HEK293 (cell line): Measurements from ENCODE around the gene RSPH1.

ENCODE experiments used
- CTCF ChIA-PET: fragments of 350-600 bp; formaldehyde crosslinking; extraction: SDS; loops from one replicate; lab custom pipeline; 2021; ENCODE audit warnings: antibody characterized with exemption; lab: Yijun Ruan, JAX
- POLR2A ChIA-PET: fragments of 300-600 bp; formaldehyde crosslinking; extraction: SDS; loops from one replicate; lab custom pipeline; 2020; ENCODE audit warnings: antibody characterized with exemption, inconsistent platforms; lab: Yijun Ruan, JAX
- H3K27ac ChIP-seq: fragments of 200-500 bp; sonication (Bioruptor generic); 2 replicates; pipeline ENCODE4 v1.5.1; 2014; ENCODE audit warnings: low read depth, low read length, control low read depth, inconsistent platforms; ENCODE audit errors: extremely low read depth
- H3K36me3 ChIP-seq, 2 experiments: fragments of 200-500 bp in 1 of 2; sonication (Bioruptor generic) in 1 of 2; 1 replicate in 1 of 2; 2 replicates in 1 of 2; pipeline ENCODE4 v1.5.1; 2014 to 2017; ENCODE audit warnings: inconsistent platforms in 2 of 2, low read length in 2 of 2; ENCODE audit not compliant: control insufficient read depth in 2 of 2, insufficient read depth in 1 of 2
- H3K4me1 ChIP-seq: fragments of 200-500 bp; sonication (Bioruptor generic); 2 replicates; pipeline ENCODE4 v1.5.1; 2014; ENCODE audit warnings: mild to moderate bottlenecking, low read length, inconsistent platforms; ENCODE audit not compliant: control insufficient read depth, insufficient read depth
- H3K4me3 ChIP-seq: 2 replicates; pipeline ENCODE4 v1.5.1; 2011; ENCODE audit warnings: low read depth, mild to moderate bottlenecking, control low read depth, low read length, moderate library complexity
- H3K9me3 ChIP-seq: fragments of 200-500 bp; sonication (Bioruptor generic); 2 replicates; pipeline ENCODE4 v1.5.1; 2014; ENCODE audit warnings: low read depth, low read length, inconsistent platforms; ENCODE audit not compliant: control insufficient read depth, insufficient read depth
- EGR2 ChIP-seq: fragments of 450-650 bp; formaldehyde crosslinking; IDR thresholded peaks from 2 replicates; pipeline ENCODE4 v1.5.1; 2016; ENCODE audit warnings: low read depth, missing biosample characterization, missing genetic modification characterization
- PRDM1 ChIP-seq: fragments of 450-650 bp; formaldehyde crosslinking; IDR thresholded peaks from 2 replicates; pipeline ENCODE4; 2016; ENCODE audit warnings: missing biosample characterization, missing genetic modification characterization
- TRIM28 ChIP-seq: IDR thresholded peaks from 2 replicates; pipeline ENCODE4 v1.6.1; 2011; ENCODE audit warnings: low read length, control low read depth, borderline replicate concordance
- YY2 ChIP-seq: fragments of 450-650 bp; formaldehyde crosslinking; IDR thresholded peaks from 2 replicates; pipeline ENCODE4 v1.5.1; 2016; ENCODE audit warnings: missing biosample characterization, missing genetic modification characterization
- ZBTB21 ChIP-seq: fragments of 450-650 bp; formaldehyde crosslinking; IDR thresholded peaks from 2 replicates; pipeline ENCODE4 v1.5.1; 2017; ENCODE audit warnings: missing biosample characterization, missing genetic modification characterization
- ZIC2 ChIP-seq: fragments of 450-650 bp; formaldehyde crosslinking; IDR thresholded peaks from 2 replicates; pipeline ENCODE4 v1.5.1; 2016; ENCODE audit warnings: missing biosample characterization, missing genetic modification characterization
- ZNF10 ChIP-seq: fragments of 450-650 bp; formaldehyde crosslinking; IDR thresholded peaks from 2 replicates; pipeline ENCODE4 v1.5.1; 2017; ENCODE audit warnings: missing biosample characterization, missing genetic modification characterization
- ZNF157 ChIP-seq: fragments of 450-650 bp; formaldehyde crosslinking; IDR thresholded peaks from 2 replicates; pipeline ENCODE4 v1.5.1; 2016; ENCODE audit warnings: missing biosample characterization, missing genetic modification characterization
- ZNF391 ChIP-seq: fragments of 450-650 bp; formaldehyde crosslinking; IDR thresholded peaks from 2 replicates; pipeline ENCODE4 v1.5.1; 2016; ENCODE audit warnings: low read depth, missing biosample characterization, missing genetic modification characterization, borderline replicate concordance
- ZNF404 ChIP-seq: fragments of 450-650 bp; formaldehyde crosslinking; IDR thresholded peaks from 2 replicates; pipeline ENCODE4 v1.5.1; 2017; ENCODE audit warnings: missing biosample characterization, missing genetic modification characterization
- ZNF544 ChIP-seq: fragments of 450-650 bp; formaldehyde crosslinking; IDR thresholded peaks from 2 replicates; pipeline ENCODE4 v1.5.0; 2017; ENCODE audit warnings: missing biosample characterization, missing genetic modification characterization
- TF ChIP-seq, protein P1 (sequence below): fragments of 450-650 bp; formaldehyde crosslinking; IDR thresholded peaks from 2 replicates; pipeline ENCODE4 v1.5.1; 2016; ENCODE audit warnings: missing biosample characterization, missing genetic modification characterization
- TF ChIP-seq, protein P2 (sequence below): fragments of 450-650 bp; formaldehyde crosslinking; IDR thresholded peaks from 2 replicates; pipeline ENCODE4 v1.5.1; 2016; ENCODE audit warnings: missing biosample characterization, missing genetic modification characterization, borderline replicate concordance
- TF ChIP-seq, protein P3 (sequence below): fragments of 450-650 bp; formaldehyde crosslinking; IDR thresholded peaks from 2 replicates; pipeline ENCODE4 v1.5.1; 2016; ENCODE audit warnings: missing biosample characterization, missing genetic modification characterization
- TF ChIP-seq, protein P4 (sequence below): fragments of 450-650 bp; formaldehyde crosslinking; conservative IDR thresholded peaks from 2 replicates; pipeline ENCODE4 v1.5.1; 2016; ENCODE audit warnings: low read depth, missing biosample characterization, missing genetic modification characterization
- TF ChIP-seq, protein P5 (sequence below): fragments of 450-650 bp; formaldehyde crosslinking; conservative IDR thresholded peaks from 2 replicates; pipeline ENCODE4 v1.5.1; 2016; ENCODE audit warnings: low read depth, missing biosample characterization, missing genetic modification characterization

RSPH1 gene

DNA sequence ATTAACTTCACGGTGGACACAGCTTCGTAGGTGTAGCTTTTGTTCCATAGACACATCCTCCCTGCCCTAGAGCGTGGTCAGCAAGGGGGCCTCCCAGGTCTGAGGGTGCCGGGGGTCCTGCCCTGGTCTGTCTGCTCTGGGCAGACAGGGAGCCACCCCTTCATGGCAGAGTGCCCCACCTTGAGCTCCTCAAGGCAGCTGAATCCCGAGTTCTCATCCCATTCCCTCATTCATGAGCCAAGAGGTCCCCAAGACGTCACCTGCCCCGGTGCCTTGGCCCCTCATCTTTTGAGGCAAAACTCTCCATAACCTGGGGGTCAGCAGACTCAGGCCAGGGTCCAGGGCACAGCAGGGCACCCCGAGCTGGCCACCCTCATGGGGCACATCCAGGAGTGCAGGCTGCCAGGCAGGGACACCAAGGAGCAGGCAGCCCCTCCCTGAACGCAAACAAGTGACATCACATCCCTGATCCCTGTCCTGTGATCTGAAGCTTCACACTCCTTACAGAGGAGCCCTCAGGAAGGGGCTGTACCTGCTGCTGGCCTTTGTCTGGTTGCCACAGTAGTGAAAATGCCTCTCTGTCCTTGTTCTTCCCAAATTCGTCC, 69.0 kb downstream of the RSPH1 start:
- no peaks in the 10 kb centered on the region for H3K36me3 ChIP-seq
- no peaks in the 10 kb centered on the region for H3K9me3 ChIP-seq
- H3K27ac ChIP-seq, result no peak overlapping the region
- no peaks in the 10 kb centered on the region for H3K4me1 ChIP-seq
- TF ChIP-seq TRIM28, result no peak
- TF ChIP-seq ZNF10 (tag by site-specific recombination), result no peak
- TF ChIP-seq, protein P1, sequence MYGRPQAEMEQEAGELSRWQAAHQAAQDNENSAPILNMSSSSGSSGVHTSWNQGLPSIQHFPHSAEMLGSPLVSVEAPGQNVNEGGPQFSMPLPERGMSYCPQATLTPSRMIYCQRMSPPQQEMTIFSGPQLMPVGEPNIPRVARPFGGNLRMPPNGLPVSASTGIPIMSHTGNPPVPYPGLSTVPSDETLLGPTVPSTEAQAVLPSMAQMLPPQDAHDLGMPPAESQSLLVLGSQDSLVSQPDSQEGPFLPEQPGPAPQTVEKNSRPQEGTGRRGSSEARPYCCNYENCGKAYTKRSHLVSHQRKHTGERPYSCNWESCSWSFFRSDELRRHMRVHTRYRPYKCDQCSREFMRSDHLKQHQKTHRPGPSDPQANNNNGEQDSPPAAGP (tag by site-specific recombination), result peak; percentile 95
- TF ChIP-seq ZBTB21 (tag by site-specific recombination), result no peak
- no peak for TF ChIP-seq ZNF157 (tag by site-specific recombination)
- no peak for TF ChIP-seq ZNF404
- no peak for TF ChIP-seq ZNF544
- TF ChIP-seq, all 188 proteins: peak for 1
- POLR2A ChIA-PET, result no interaction called here
- CTCF ChIA-PET, result no interaction called here
- no peak overlapping the region for H3K4me3 ChIP-seq

DNA sequence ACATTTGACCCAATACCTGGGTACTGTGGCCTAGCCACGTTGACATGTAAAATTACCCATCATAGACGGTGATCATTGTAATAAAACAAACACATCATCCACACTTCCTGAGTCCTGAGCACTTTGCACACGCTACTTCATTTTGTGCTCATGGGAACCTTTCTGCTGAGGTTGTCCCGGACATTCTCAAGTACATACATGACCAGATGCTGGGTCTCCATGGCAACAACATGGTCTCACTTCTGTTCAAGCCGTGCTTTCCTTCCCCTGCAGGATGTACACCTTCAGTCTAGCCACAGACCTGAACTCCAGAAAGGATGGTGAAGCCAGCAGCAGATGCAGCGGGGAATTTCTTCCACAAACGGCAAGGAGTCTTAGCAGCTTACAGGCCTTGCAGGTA, 69.6 kb downstream of the RSPH1 start:
- Histone ChIP-seq H3K4me1 (no peaks in the 10 kb centered on the region), H3K27ac (no peak overlapping the region), H3K9me3 (no peaks in the 10 kb centered on the region), H3K4me3 (no peak overlapping the region), H3K36me3 (no peaks in the 10 kb centered on the region)
- ChIA-PET POLR2A (no interaction called here), CTCF (interaction anchor here (1.1 to 1.3 kb wide), 2 partner anchors 42 to 65 kb away, joined by 3 read pairs; no protein-coding TSS in a partner anchor)
- TF ChIP-seq, protein P2, sequence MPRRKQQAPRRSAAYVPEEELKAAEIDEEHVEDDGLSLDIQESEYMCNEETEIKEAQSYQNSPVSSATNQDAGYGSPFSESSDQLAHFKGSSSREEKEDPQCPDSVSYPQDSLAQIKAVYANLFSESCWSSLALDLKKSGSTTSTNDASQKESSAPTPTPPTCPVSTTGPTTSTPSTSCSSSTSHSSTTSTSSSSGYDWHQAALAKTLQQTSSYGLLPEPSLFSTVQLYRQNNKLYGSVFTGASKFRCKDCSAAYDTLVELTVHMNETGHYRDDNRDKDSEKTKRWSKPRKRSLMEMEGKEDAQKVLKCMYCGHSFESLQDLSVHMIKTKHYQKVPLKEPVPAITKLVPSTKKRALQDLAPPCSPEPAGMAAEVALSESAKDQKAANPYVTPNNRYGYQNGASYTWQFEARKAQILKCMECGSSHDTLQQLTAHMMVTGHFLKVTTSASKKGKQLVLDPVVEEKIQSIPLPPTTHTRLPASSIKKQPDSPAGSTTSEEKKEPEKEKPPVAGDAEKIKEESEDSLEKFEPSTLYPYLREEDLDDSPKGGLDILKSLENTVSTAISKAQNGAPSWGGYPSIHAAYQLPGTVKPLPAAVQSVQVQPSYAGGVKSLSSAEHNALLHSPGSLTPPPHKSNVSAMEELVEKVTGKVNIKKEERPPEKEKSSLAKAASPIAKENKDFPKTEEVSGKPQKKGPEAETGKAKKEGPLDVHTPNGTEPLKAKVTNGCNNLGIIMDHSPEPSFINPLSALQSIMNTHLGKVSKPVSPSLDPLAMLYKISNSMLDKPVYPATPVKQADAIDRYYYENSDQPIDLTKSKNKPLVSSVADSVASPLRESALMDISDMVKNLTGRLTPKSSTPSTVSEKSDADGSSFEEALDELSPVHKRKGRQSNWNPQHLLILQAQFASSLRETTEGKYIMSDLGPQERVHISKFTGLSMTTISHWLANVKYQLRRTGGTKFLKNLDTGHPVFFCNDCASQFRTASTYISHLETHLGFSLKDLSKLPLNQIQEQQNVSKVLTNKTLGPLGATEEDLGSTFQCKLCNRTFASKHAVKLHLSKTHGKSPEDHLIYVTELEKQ (tag by site-specific recombination), result no peak
- TF ChIP-seq, protein P3, sequence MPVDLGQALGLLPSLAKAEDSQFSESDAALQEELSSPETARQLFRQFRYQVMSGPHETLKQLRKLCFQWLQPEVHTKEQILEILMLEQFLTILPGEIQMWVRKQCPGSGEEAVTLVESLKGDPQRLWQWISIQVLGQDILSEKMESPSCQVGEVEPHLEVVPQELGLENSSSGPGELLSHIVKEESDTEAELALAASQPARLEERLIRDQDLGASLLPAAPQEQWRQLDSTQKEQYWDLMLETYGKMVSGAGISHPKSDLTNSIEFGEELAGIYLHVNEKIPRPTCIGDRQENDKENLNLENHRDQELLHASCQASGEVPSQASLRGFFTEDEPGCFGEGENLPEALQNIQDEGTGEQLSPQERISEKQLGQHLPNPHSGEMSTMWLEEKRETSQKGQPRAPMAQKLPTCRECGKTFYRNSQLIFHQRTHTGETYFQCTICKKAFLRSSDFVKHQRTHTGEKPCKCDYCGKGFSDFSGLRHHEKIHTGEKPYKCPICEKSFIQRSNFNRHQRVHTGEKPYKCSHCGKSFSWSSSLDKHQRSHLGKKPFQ (tag by site-specific recombination), result no peak
- TF ChIP-seq, protein P4, sequence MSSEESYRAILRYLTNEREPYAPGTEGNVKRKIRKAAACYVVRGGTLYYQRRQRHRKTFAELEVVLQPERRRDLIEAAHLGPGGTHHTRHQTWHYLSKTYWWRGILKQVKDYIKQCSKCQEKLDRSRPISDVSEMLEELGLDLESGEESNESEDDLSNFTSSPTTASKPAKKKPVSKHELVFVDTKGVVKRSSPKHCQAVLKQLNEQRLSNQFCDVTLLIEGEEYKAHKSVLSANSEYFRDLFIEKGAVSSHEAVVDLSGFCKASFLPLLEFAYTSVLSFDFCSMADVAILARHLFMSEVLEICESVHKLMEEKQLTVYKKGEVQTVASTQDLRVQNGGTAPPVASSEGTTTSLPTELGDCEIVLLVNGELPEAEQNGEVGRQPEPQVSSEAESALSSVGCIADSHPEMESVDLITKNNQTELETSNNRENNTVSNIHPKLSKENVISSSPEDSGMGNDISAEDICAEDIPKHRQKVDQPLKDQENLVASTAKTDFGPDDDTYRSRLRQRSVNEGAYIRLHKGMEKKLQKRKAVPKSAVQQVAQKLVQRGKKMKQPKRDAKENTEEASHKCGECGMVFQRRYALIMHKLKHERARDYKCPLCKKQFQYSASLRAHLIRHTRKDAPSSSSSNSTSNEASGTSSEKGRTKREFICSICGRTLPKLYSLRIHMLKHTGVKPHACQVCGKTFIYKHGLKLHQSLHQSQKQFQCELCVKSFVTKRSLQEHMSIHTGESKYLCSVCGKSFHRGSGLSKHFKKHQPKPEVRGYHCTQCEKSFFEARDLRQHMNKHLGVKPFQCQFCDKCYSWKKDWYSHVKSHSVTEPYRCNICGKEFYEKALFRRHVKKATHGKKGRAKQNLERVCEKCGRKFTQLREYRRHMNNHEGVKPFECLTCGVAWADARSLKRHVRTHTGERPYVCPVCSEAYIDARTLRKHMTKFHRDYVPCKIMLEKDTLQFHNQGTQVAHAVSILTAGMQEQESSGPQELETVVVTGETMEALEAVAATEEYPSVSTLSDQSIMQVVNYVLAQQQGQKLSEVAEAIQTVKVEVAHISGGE, result no peak
- TF ChIP-seq, protein P5, sequence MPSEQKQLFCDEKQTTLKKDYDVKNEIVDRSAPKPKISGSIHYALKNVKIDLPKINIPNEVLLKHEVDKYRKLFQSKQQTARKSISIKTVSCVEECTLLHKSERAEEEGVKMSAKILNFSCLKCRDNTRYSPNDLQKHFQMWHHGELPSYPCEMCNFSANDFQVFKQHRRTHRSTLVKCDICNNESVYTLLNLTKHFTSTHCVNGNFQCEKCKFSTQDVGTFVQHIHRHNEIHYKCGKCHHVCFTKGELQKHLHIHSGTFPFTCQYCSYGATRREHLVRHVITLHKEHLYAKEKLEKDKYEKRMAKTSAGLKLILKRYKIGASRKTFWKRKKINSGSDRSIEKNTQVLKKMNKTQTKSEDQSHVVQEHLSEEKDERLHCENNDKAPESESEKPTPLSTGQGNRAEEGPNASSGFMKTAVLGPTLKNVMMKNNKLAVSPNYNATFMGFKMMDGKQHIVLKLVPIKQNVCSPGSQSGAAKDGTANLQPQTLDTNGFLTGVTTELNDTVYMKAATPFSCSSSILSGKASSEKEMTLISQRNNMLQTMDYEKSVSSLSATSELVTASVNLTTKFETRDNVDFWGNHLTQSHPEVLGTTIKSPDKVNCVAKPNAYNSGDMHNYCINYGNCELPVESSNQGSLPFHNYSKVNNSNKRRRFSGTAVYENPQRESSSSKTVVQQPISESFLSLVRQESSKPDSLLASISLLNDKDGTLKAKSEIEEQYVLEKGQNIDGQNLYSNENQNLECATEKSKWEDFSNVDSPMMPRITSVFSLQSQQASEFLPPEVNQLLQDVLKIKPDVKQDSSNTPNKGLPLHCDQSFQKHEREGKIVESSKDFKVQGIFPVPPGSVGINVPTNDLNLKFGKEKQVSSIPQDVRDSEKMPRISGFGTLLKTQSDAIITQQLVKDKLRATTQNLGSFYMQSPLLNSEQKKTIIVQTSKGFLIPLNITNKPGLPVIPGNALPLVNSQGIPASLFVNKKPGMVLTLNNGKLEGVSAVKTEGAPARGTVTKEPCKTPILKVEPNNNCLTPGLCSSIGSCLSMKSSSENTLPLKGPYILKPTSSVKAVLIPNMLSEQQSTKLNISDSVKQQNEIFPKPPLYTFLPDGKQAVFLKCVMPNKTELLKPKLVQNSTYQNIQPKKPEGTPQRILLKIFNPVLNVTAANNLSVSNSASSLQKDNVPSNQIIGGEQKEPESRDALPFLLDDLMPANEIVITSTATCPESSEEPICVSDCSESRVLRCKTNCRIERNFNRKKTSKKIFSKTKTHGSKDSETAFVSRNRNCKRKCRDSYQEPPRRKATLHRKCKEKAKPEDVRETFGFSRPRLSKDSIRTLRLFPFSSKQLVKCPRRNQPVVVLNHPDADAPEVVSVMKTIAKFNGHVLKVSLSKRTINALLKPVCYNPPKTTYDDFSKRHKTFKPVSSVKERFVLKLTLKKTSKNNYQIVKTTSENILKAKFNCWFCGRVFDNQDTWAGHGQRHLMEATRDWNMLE (tag by site-specific recombination), result no peak
- TF ChIP-seq ZNF391, result no peak
- TF ChIP-seq EGR2, result no peak
- no peak for TF ChIP-seq ZIC2 (tag by site-specific recombination)
- TF ChIP-seq PRDM1 (tag by site-specific recombination), result no peak
- no peak for TF ChIP-seq YY2
